Effector CD8-positive, alpha-beta T cell (primary cell): Measurements from ENCODE around the gene CCDC127.

Source experiments
- DNase-seq: peaks from one replicate; lab custom pipeline; 2025; lab: John Stamatoyannopoulos, UW

CCDC127 gene

GRCh38 chr5:189486-189885 is 28.5 kb downstream of the CCDC127 start:
- DNase-seq = no peak

GRCh38 chr5:188488-189481 is 29.2 kb downstream of the CCDC127 start:
- DNase-seq = peak; percentile 79

- no peak for DNase-seq
Measured at GRCh38 chr5:187617-188451, 30.1 kb downstream of the CCDC127 start.

- DNase-seq = no peak
Measured at GRCh38 chr5:187042-187431, 30.9 kb downstream of the CCDC127 start.

- DNase-seq = no peak
Measured at GRCh38 chr5:186091-187041, 31.6 kb downstream of the CCDC127 start.

GRCh38 chr5:185095-186070 is 32.6 kb downstream of the CCDC127 start:
- DNase-seq = no peak

GRCh38 chr5:184471-184870 is 33.5 kb downstream of the CCDC127 start:
- no peak for DNase-seq

GRCh38 chr5:182126-182525 is 35.8 kb downstream of the CCDC127 start:
- no peak for DNase-seq

- no peak for DNase-seq
Measured at GRCh38 chr5:181566-181965, 36.4 kb downstream of the CCDC127 start.

- no peak for DNase-seq
Measured at GRCh38 chr5:181160-181559, 36.8 kb downstream of the CCDC127 start.

- DNase-seq = no peak
Measured at GRCh38 chr5:180286-180918, 37.6 kb downstream of the CCDC127 start.

- DNase-seq = no peak
Measured at GRCh38 chr5:179401-179800, 38.6 kb downstream of the CCDC127 start.

- no peak for DNase-seq
Measured at GRCh38 chr5:178110-178509, 39.8 kb downstream of the CCDC127 start.

GRCh38 chr5:176296-176823 is 41.6 kb downstream of the CCDC127 start:
- DNase-seq = no peak

GRCh38 chr5:174876-175465 is 43.0 kb downstream of the CCDC127 start:
- no peak for DNase-seq

GRCh38 chr5:174291-174600 is 43.7 kb downstream of the CCDC127 start:
- DNase-seq = no peak

- no peak for DNase-seq
Measured at GRCh38 chr5:173392-174290, 44.3 kb downstream of the CCDC127 start.

- no peak for DNase-seq
Measured at GRCh38 chr5:172841-173251, 45.1 kb downstream of the CCDC127 start.
